SK-N-SH (cell line): ENCODE results near the gene POFUT2. TPM values are rescaled to one million over a fixed set of nuclear protein-coding genes. Genes with fewer than 3 reads are reported as not detected.

Experiments used
- CTCF ChIA-PET: fragments of 300-600, 350-600 bp; formaldehyde crosslinking; extraction: SDS; loops from one replicate; lab custom pipeline; 2021; lab: Yijun Ruan, JAX
- POLR2A ChIA-PET: fragments of 350-600 bp; sonication (Branson Sonifier 250); formaldehyde crosslinking; extraction: SDS; loops from one replicate; lab custom pipeline; 2020; ENCODE audit warnings: antibody characterized with exemption, inconsistent platforms; lab: Yijun Ruan, JAX
- DNase-seq: peaks from one replicate; pipeline ENCODE4 v3.0.0; 2012
- H2AFZ ChIP-seq: fragments of 200-600 bp; sonication (generic); 2 replicates; pipeline ENCODE4 v1.8.1; 2016; ENCODE audit warnings: antibody characterized with exemption, mild to moderate bottlenecking, low read depth
- H3F3A ChIP-seq: fragments of 200-600 bp; sonication (generic); replicated peaks from 2 replicates; pipeline ENCODE3; 2016; ENCODE audit warnings: antibody characterized with exemption, mild to moderate bottlenecking; ENCODE audit not compliant: insufficient read depth
- H3K27ac ChIP-seq, 2 experiments: fragments of 200-500 bp in 1 of 2; fragments of 200-600 bp in 1 of 2; sonication (Bioruptor generic) in 1 of 2; sonication (generic), shearing (Covaris generic) in 1 of 2; 2 replicates each; pipeline versions ENCODE4 v1.5.1 to v1.6.1; 2014 to 2016; ENCODE audit warnings: low read depth in 2 of 2, inconsistent platforms in 1 of 2, low read length in 1 of 2, mild to moderate bottlenecking in 1 of 2, mixed read lengths in 1 of 2
- H3K27me3 ChIP-seq: fragments of 200-600 bp; sonication (generic), shearing (Covaris generic); 2 replicates; pipeline ENCODE4 v1.6.1; 2016; ENCODE audit warnings: mixed run types; ENCODE audit not compliant: insufficient read depth
- H3K36me3 ChIP-seq, 2 experiments: fragments of 200-500 bp in 1 of 2; fragments of 200-600 bp in 1 of 2; sonication (Bioruptor generic) in 1 of 2; sonication (generic) in 1 of 2; replicated peaks in 1 of 2; 2 replicates each; pipeline versions ENCODE3 to v1.5.1; 2014 to 2016; ENCODE audit warnings: low read length in 1 of 2, mild to moderate bottlenecking in 1 of 2; ENCODE audit not compliant: insufficient read depth in 2 of 2, control insufficient read depth in 1 of 2
- H3K4me1 ChIP-seq, 2 experiments: fragments of 200-500 bp in 1 of 2; fragments of 200-600 bp in 1 of 2; sonication (Bioruptor generic) in 1 of 2; sonication (generic), shearing (Covaris generic) in 1 of 2; 2 replicates each; pipeline versions ENCODE4 v1.5.1 to v1.6.1; 2014 to 2016; ENCODE audit warnings: low read depth in 1 of 2, low read length in 1 of 2, mixed run types in 1 of 2; ENCODE audit not compliant: insufficient read depth in 2 of 2, control insufficient read depth in 1 of 2
- H3K4me2 ChIP-seq: fragments of 200-600 bp; sonication (generic), shearing (Covaris generic); 2 replicates; pipeline ENCODE4 v1.6.1; 2017; ENCODE audit warnings: mixed run types
- H3K4me3 ChIP-seq, 2 experiments: fragments of 200-500 bp in 1 of 2; fragments of 200-600 bp in 1 of 2; sonication (Bioruptor generic) in 1 of 2; sonication (generic), shearing (Covaris generic) in 1 of 2; 2 replicates each; pipeline versions ENCODE4 v1.5.1 to v1.8.1; 2014 to 2016; ENCODE audit warnings: low read depth in 2 of 2, inconsistent platforms in 1 of 2, low read length in 1 of 2, mild to moderate bottlenecking in 1 of 2, mixed read lengths in 1 of 2, moderate library complexity in 1 of 2
- H3K79me2 ChIP-seq: fragments of 200-600 bp; sonication (generic); 2 replicates; pipeline ENCODE4 v1.8.1; 2017; ENCODE audit warnings: mild to moderate bottlenecking; ENCODE audit not compliant: insufficient read depth
- H3K9ac ChIP-seq: fragments of 200-600 bp; sonication (generic); 2 replicates; pipeline ENCODE4 v1.6.1; 2017; ENCODE audit warnings: mixed run types
- H3K9me2 ChIP-seq: fragments of 200-600 bp; sonication (generic); 2 replicates; pipeline ENCODE4 v1.6.1; 2017; ENCODE audit warnings: mixed run types
- H3K9me3 ChIP-seq: fragments of 200-600 bp; sonication (generic); 2 replicates; pipeline ENCODE4 v1.6.1; 2017; ENCODE audit warnings: mixed run types, mild to moderate bottlenecking, moderate library complexity
- H4K20me1 ChIP-seq: fragments of 200-600 bp; sonication (generic); 2 replicates; pipeline ENCODE4 v1.6.1; 2017; ENCODE audit warnings: mild to moderate bottlenecking, mixed run types; ENCODE audit not compliant: insufficient read depth
- FOXJ3 ChIP-seq: sonication (generic); formaldehyde crosslinking; IDR thresholded peaks from 2 replicates; pipeline ENCODE4 v1.5.1; 2020; ENCODE audit warnings: mild to moderate bottlenecking, missing genetic modification reagents
- FOXM1 ChIP-seq: IDR thresholded peaks from 2 replicates; pipeline ENCODE4 v1.4.0; 2012; ENCODE audit warnings: low read depth, mild to moderate bottlenecking
- GATA2 ChIP-seq: sonication (generic); formaldehyde crosslinking; IDR thresholded peaks from 2 replicates; pipeline ENCODE4 v1.5.0; 2020; ENCODE audit warnings: mild to moderate bottlenecking, missing genetic modification reagents
- NRF1 ChIP-seq: IDR thresholded peaks from 2 replicates; pipeline ENCODE4 v1.6.1; 2012; ENCODE audit warnings: low read depth, mild to moderate bottlenecking, low read length
- SMC3 ChIP-seq: IDR thresholded peaks from 2 replicates; pipeline ENCODE4 v1.6.1; 2012; ENCODE audit warnings: low read depth, low read length, improper control_type of control experiment
- TCF12 ChIP-seq: IDR thresholded peaks from 2 replicates; pipeline ENCODE4 v1.4.0; 2012
- WGBS: methylation state at CpG from one replicate; pipeline ENCODE4 v1.1.6; 2017; ENCODE audit warnings: low lambda C conversion rate; 5-methylcytosine and 5-hydroxymethylcytosine counted together
- polyA plus RNA-seq, 3 experiments: library from polyadenylated mRNA; depleted of rRNA; stranded (reverse); fragments of >200 nt; gene quantifications; 2 replicates each; pipeline ENCODE4 v1.2.3, GENCODE V29; 2012
- TF ChIP-seq, protein P1 (sequence below): fragments of 150-350 bp; IDR thresholded peaks from 2 replicates; pipeline ENCODE4 v1.6.1; 2016; ENCODE audit warnings: mild to moderate bottlenecking, low read depth, low read length
- TF ChIP-seq, protein P2 (sequence below): IDR thresholded peaks from 2 replicates; pipeline ENCODE4 v1.4.0; 2012; ENCODE audit warnings: low read depth, borderline replicate concordance
- TF ChIP-seq, protein P3 (sequence below): IDR thresholded peaks from 2 replicates; pipeline ENCODE4 v1.4.0; 2012; ENCODE audit warnings: low read depth, borderline replicate concordance
- TF ChIP-seq, protein P4 (sequence below): IDR thresholded peaks from 2 replicates; pipeline ENCODE4 v1.4.0; 2012; ENCODE audit warnings: low read depth
- TF ChIP-seq, protein P5 (sequence below): fragments of 200-600 bp; sonication (generic); IDR thresholded peaks from 2 replicates; pipeline ENCODE4 v1.6.1; 2017; ENCODE audit warnings: antibody characterized with exemption, mild to moderate bottlenecking, moderate library complexity

The POFUT2 gene
- polyA plus RNA-seq, 1 of the 3 experiments (the other 2 are of a cell fraction), result 53.3 TPM

DNA sequence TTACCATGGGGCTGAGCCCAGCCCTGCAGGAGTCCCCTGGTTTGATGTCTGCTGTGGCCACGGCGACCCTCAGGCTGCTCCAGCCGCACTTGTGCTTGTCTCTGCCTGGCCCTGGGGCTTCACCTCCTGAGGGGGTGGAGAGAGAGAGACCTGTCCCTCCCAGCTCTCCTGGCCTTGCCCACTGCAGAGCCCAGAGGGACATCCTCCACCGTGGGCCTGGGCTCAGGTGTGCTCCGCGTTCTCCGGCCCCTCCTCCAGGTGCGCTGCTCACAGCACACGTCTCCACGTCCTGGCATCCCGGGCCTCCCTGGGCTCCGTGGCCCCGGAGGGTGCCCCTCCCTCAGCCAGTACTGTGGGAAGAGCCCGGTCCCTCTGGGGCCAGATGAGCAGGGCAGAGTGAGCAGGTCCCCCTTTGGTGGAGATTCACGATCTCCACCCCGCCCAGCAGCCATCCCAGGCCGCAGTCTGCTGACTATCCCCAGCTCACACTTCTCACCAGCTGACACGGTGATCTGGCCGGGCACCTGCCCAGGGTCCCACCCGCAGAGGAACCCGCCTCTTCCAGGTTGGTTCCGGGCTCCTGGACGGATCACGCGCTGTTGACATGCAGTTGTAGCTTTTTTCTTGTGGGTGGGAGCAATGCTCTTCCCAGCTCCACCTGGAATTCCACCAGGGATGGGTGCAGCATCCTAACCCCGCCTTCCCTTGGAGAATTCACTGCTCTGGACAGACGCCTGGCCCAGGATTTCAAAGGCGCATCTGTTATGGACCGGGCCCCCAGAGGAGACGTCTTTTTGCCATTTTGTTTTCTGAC lies 41.8 kb upstream of the POFUT2 start:
- H3K27me3 ChIP-seq, result no peaks in the 10 kb centered on the region
- no peaks in the 10 kb centered on the region for H3K79me2 ChIP-seq
- no peak overlapping the region for H3K4me3 ChIP-seq
- H3K4me1 ChIP-seq, result peaks cover 21 to 23% of the 10 kb centered on the region in 2 experiments; a peak in 3 of 4 replicates
- CTCF ChIA-PET, result interaction anchor here (1.0 kb wide), 1 partner anchor 188 kb away, joined by 4 read pairs; no protein-coding TSS in a partner anchor
- H2AFZ ChIP-seq, result peak overlapping the region; percentile 51; the same call in 1 of the 2 replicates
- TF ChIP-seq, protein P1, sequence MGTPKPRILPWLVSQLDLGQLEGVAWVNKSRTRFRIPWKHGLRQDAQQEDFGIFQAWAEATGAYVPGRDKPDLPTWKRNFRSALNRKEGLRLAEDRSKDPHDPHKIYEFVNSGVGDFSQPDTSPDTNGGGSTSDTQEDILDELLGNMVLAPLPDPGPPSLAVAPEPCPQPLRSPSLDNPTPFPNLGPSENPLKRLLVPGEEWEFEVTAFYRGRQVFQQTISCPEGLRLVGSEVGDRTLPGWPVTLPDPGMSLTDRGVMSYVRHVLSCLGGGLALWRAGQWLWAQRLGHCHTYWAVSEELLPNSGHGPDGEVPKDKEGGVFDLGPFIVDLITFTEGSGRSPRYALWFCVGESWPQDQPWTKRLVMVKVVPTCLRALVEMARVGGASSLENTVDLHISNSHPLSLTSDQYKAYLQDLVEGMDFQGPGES, result no peak
- TF ChIP-seq, protein P2, sequence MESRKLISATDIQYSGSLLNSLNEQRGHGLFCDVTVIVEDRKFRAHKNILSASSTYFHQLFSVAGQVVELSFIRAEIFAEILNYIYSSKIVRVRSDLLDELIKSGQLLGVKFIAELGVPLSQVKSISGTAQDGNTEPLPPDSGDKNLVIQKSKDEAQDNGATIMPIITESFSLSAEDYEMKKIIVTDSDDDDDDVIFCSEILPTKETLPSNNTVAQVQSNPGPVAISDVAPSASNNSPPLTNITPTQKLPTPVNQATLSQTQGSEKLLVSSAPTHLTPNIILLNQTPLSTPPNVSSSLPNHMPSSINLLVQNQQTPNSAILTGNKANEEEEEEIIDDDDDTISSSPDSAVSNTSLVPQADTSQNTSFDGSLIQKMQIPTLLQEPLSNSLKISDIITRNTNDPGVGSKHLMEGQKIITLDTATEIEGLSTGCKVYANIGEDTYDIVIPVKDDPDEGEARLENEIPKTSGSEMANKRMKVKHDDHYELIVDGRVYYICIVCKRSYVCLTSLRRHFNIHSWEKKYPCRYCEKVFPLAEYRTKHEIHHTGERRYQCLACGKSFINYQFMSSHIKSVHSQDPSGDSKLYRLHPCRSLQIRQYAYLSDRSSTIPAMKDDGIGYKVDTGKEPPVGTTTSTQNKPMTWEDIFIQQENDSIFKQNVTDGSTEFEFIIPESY, result no peak
- TF ChIP-seq FOXM1 (no peak), NRF1 (no peak), SMC3 (no peak)
- H3K4me2 ChIP-seq, result peak overlapping the region; percentile 80
- H3K9me3 ChIP-seq, result no peaks in the 10 kb centered on the region
- H3F3A ChIP-seq, result peaks cover 7% of the 10 kb centered on the region
- no peaks in the 10 kb centered on the region for H4K20me1 ChIP-seq
- DNase-seq, result no peak
- POLR2A ChIA-PET, result no interaction called here
- no peaks in the 10 kb centered on the region for H3K9me2 ChIP-seq
- 82% methylated on average over 24 of the region's 30 CpGs for WGBS
- H3K27ac ChIP-seq, result peak overlapping the region in 1 of 2 experiments; percentile 94; a peak in 2 of 4 replicates
- H3K9ac ChIP-seq, result peak overlapping the region; percentile 62
- H3K36me3 ChIP-seq, result no peaks in the 10 kb centered on the region

DNA sequence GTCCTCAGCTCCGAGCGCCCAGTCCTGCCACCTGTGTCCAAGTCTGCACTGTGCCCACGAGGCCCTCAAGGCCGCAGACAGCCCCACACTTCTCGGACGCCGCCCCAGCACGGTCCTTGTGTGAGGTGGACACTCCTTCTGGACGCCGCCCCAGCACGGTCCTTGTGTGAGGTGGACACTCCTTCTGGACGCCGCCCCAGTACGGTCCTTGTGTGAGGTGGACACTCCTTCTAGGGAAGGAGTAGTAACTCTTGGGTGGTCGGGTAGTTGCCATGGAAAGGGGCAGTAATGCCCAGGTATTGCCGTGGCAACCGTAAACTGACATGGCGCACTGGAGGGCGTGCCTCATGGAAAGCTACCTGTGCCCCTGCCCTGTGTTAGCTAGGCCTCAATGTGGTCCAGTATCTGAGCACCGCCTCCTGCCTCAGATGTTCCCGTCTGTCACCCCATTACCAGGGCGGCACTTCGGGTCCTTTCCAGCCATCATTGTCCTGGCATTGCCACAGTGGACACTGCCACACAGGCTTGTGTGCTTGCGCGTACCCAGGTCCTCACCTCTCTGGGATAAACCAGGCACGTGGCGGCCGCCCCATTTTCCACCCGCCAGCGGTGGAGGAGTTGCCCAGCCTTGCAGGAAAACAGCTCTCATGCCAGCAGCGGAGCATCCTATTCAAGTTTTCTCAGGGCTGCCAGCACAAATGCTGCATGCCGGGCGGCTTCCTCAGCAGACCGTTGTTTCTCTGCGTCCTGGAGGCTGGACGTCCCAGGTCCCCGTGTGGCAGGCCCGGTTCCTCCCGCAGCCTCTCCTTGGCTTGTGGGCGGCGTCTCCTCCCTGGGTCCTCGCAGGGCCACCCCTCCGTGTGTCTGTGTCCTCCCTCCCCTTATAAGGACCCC lies 40.8 kb upstream of the POFUT2 start:
- 93% methylated on average over 35 of the region's 43 CpGs for WGBS
- no peaks in the 10 kb centered on the region for H4K20me1 ChIP-seq
- 0 out of 2 replicates have a peak overlapping the region, but pooled peaks have one; percentile 80 for H3K4me2 ChIP-seq
- peak overlapping the region in 1 of 2 experiments; percentile 94; a peak in 1 of 4 replicates for H3K27ac ChIP-seq
- H3K4me3 ChIP-seq, result no peak overlapping the region
- H2AFZ ChIP-seq, result no peak overlapping the region
- TF ChIP-seq, protein P3, sequence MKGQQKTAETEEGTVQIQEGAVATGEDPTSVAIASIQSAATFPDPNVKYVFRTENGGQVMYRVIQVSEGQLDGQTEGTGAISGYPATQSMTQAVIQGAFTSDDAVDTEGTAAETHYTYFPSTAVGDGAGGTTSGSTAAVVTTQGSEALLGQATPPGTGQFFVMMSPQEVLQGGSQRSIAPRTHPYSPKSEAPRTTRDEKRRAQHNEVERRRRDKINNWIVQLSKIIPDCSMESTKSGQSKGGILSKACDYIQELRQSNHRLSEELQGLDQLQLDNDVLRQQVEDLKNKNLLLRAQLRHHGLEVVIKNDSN, result no peak
- TF ChIP-seq, protein P4, sequence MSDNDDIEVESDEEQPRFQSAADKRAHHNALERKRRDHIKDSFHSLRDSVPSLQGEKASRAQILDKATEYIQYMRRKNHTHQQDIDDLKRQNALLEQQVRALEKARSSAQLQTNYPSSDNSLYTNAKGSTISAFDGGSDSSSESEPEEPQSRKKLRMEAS, result no peak
- TF ChIP-seq TCF12 (no peak), GATA2 (CRISPR knock-in tag) (no peak), FOXJ3 (CRISPR knock-in tag) (no peak)
- TF ChIP-seq, protein P5, sequence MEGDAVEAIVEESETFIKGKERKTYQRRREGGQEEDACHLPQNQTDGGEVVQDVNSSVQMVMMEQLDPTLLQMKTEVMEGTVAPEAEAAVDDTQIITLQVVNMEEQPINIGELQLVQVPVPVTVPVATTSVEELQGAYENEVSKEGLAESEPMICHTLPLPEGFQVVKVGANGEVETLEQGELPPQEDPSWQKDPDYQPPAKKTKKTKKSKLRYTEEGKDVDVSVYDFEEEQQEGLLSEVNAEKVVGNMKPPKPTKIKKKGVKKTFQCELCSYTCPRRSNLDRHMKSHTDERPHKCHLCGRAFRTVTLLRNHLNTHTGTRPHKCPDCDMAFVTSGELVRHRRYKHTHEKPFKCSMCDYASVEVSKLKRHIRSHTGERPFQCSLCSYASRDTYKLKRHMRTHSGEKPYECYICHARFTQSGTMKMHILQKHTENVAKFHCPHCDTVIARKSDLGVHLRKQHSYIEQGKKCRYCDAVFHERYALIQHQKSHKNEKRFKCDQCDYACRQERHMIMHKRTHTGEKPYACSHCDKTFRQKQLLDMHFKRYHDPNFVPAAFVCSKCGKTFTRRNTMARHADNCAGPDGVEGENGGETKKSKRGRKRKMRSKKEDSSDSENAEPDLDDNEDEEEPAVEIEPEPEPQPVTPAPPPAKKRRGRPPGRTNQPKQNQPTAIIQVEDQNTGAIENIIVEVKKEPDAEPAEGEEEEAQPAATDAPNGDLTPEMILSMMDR, result no peak
- DNase-seq, result no peak
- ChIA-PET POLR2A (no interaction called here), CTCF (interaction anchor here (1.0 to 1.4 kb wide), 3 partner anchors 19 to 190 kb away, joined by 3 to 5 read pairs (median 4); no protein-coding TSS in a partner anchor)
- peaks cover 7% of the 10 kb centered on the region for H3F3A ChIP-seq
- H3K4me1 ChIP-seq, result peaks cover 21 to 23% of the 10 kb centered on the region in 2 experiments; a peak in 3 of 4 replicates
- H3K9me3 ChIP-seq, result no peaks in the 10 kb centered on the region
- H3K9me2 ChIP-seq, result no peaks in the 10 kb centered on the region
- no peaks in the 10 kb centered on the region for H3K79me2 ChIP-seq
- no peak overlapping the region for H3K9ac ChIP-seq
- H3K36me3 ChIP-seq, result no peaks in the 10 kb centered on the region
- no peaks in the 10 kb centered on the region for H3K27me3 ChIP-seq
